ENCODE measurements around the gene PIK3R5.

Gene PIK3R5

GRCh38 chr17:8921147-8921546 lies 44.4 kb downstream of the PIK3R5 start:
- DNase-seq = no peak

DNA sequence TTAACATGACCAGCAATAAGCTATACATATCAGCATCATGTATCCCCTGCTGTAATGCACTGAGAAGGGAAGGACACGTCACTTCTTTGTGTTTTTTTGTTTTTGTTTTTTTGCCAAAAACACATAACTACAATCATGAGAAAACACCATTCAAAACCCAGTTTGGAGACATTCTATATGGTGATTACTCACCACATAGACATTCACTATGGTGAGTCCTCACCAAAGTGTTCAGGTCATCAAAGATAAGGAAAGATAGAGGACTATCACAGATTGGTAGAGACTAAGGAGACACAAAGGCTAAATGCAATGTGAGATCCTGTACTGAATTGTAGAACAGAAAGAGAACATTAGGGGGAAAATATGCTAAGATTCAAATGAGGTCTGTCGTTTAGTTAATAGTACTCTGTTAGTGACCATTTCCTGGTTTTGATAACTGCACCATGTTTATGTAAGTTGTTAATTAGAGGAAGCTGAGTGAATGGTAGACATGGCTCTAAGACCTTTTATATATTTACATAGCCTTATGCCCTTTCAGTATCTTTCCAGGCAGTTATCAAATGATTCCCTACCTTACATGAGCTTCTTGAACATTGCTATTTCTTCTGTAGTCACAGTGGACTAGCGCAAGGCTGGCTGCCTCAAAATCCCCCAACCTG lies 46.6 kb downstream of the PIK3R5 start:
- DNase-seq = no peak

DNA sequence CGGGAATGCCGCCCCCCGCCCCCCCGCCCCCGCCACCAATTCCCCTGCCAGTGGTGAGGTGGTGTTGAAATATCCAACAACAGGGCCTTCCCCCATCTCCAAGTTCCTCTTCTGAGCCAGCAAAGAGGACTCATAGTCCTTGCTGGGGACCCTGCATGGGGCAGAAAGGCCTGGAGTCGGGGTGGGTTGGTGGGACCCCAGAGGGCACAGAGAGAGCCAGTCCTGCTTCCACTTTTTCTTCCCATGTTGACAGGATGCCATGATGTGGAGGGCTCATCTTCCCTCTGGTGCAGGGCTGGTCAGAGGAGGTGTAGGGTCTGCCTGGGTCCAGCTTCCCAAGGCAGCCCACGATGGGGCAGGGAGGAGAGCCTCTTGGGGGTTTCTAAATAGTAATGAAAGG lies 49.0 kb downstream of the PIK3R5 start:
- DNase-seq = no peak

GRCh38 chr17:8914554-8914953 lies 51.0 kb downstream of the PIK3R5 start:
- DNase-seq = no peak

GRCh38 chr17:8913879-8914278 lies 51.6 kb downstream of the PIK3R5 start:
- DNase-seq = no peak

- no peak for DNase-seq
Measured at GRCh38 chr17:8913091-8913490, 52.4 kb downstream of the PIK3R5 start.

GRCh38 chr17:8912084-8912981 lies 53.2 kb downstream of the PIK3R5 start:
- no peak for DNase-seq

DNA sequence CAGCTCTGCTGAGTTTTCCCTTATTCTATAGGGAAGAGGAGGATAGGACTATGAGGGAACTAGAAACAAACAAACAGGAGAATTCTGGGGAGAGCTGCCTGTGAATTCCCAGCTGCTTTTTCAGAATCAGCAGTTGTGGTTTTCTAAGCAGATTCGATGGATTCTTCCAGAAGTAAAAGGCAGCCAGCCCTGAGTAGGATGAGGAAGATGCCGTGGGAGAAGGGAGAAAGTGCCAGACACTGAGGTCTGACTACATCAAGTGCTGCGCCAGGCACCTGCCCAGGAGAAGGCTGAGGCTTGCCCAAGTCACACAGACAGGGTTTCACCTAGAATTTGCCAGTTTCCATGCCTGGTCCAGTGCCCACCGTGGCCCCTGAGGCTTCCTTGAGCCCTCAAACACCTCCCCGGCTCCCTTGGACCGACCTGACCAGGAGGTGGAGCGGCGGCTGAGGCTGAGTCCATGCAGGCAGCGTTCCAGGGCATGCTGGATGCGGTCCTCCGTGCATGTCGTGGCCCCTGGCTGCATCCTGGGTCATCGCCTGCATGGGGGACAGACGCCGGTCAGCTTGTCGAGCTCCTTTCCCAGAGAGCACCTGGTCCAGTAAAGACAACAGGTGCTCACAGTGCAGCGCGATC lies 54.4 kb downstream of the PIK3R5 start:
- DNase-seq = no peak

DNA sequence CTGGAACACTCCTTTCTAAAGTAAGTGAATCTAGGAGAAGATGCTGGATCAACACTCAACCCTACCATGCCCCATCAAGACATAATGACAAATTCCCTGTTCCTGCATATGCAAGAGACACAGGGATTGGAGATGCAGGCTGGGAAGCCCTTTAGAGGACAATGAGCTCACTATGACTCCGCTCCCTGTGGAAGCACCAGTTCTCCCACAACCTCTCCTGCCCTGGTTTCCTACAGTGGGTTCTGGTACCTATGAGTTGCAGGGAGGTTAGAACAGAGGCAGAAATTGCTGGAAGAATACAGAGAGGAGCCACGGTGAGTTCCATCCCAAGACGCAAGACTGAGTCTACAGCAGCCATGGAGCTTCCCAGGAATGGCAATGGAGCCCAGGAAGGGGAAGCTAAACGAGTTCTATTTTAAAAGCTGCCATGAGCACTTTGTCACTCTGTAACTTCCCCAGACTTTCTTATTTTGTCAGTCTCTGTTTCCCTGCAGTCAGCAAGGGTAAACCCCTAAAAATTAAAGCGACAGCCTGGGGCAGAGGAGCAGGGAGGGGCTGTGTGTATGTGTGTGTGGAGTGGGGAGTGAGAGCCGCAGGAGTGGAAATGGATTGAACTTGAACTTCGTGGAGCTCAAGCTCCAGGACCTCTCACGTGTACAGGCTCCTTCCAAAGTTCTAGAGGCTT lies 55.8 kb downstream of the PIK3R5 start:
- no peak for DNase-seq

DNA sequence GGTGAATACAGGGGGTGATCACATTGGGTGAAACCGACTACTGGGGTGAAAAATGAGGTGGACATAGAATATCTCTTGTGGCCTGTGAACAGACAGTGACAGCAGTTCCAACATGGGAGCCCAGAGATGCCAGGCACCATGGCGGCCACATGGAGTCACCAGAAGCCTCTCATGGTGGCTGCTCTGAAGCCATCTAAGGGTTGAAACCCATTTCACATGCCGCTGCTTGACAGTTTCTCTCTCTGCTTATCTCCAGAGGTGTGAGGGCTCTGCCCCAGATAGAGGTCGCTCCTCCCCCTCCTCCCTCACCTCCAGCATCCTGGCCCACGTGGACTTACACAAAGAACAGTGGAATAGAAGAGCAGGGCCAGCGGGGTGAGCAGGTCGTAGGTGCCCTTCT lies 60.2 kb downstream of the PIK3R5 start:
- DNase-seq = no peak

- DNase-seq = no peak
Measured at GRCh38 chr17:8904686-8905085, 60.8 kb downstream of the PIK3R5 start.

DNA sequence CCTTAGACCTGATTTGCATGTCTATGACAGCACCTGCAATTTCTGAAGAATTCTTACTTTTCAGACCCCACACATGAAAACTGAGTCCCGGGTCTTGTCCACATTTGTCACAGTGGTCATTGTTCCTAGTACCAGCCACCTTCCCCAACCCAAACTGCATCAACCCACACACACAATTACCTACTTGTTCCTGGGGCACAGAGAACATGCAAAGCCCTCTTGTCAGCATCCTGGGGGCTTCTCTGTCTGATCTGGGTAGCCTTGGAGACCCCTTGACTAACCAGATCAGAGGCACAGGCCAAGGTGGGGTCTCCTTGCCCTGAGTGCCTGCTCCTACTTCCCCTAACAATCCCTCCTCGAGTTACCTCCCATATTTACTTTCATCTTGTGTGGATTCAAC lies 61.3 kb downstream of the PIK3R5 start:
- DNase-seq = no peak

- no peak for DNase-seq
Measured at GRCh38 chr17:8900626-8901585, 64.6 kb downstream of the PIK3R5 start.

DNA sequence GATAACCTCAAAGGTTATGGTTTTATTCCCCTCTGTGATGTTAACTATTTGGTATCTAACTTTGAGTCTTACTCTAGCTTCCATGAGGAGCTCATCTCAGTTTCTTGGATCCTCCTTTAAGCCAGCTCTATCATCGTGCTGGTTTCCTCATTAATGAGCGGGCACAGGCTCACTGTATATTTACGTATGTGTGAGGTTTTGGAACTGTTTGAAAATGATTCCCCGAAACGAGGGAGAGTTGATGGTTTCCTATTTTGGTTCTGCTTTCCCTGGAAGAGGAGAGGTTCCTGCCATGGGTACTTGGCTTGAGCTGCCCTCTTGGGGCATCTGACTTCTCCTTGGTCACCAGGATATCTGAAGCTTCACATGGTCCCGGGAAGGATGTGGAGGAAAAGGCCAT lies 65.3 kb downstream of the PIK3R5 start:
- DNase-seq = no peak

GRCh38 chr17:8898636-8899035 lies 66.9 kb downstream of the PIK3R5 start:
- DNase-seq = no peak

- no peak for DNase-seq
Measured at GRCh38 chr17:8898126-8898525, 67.4 kb downstream of the PIK3R5 start.

- DNase-seq = no peak
Measured at GRCh38 chr17:8896641-8897635, 68.6 kb downstream of the PIK3R5 start.

DNA sequence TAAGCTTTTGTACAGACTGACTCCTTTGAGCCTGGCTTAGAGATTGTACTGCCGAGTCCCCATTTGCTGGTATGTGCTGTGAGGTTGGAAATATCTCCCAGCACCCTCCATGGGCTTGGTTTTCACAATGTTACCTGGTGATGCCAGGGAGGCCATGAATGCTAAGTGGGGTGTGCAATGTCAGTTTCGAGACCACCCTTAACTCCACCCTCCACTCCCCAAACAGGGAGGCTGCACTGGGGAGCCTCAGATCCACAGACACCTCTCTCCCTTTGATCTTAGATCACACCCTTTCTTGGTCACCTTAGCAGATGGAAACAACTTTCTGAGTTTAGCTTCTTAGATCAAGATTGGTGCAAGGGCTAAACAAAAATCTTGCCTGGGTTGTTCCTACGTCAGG lies 69.4 kb downstream of the PIK3R5 start:
- no peak for DNase-seq

GRCh38 chr17:8894673-8895578 lies 70.6 kb downstream of the PIK3R5 start:
- DNase-seq = peak; percentile 63

DNA sequence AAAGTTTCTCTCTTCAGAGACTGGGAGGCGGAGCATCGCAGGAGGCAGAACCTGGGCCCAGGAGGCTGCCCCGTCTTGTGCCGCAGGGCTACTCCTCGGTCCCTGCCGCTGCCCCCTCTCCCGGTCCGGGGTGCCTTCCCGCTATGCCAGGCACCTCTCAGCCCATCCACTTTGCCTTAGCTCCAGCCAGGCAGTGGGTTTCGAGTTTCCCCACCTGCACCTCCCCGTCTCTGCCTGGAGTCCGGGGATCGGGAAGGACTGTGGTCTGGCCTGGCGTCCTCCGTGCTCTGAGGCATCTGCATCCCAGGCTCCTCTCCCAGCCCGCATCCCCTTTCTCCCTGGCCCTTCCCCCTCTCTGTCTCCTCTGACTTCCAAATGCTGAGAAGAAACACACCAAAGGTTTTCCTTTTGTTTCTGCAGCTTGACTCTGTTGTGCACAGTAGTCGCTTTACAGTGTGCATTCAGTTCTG lies 71.3 kb downstream of the PIK3R5 start:
- DNase-seq = no peak
